Epithelial cell of proximal tubule (primary cell): Measurements from ENCODE around the gene SESN2. TPM values are rescaled to one million over a fixed set of nuclear protein-coding genes. Genes with fewer than 3 reads are reported as not detected.

Source experiments
- DNase-seq: peaks from one replicate; pipeline ENCODE4 v3.0.0-alpha.2; 2011; ENCODE audit warnings: low read depth
- H3K4me3 ChIP-seq: 2 replicates; pipeline ENCODE4 v1.5.1; 2011; ENCODE audit warnings: low read depth, mild to moderate bottlenecking, low read length
- total RNA-seq: library from RNA; depleted of rRNA; stranded (reverse); fragments of >200 nt; gene quantifications from 2 replicates; pipeline ENCODE4 v1.2.3, GENCODE V29; 2015
- TF ChIP-seq, protein P1 (sequence below): conservative IDR thresholded peaks from 2 replicates; pipeline ENCODE4 v1.5.1; 2012; ENCODE audit warnings: low read depth, mild to moderate bottlenecking, low read length

SESN2 gene
- total RNA-seq, 1 donor from 2014 or later = 18.5 TPM

DNA sequence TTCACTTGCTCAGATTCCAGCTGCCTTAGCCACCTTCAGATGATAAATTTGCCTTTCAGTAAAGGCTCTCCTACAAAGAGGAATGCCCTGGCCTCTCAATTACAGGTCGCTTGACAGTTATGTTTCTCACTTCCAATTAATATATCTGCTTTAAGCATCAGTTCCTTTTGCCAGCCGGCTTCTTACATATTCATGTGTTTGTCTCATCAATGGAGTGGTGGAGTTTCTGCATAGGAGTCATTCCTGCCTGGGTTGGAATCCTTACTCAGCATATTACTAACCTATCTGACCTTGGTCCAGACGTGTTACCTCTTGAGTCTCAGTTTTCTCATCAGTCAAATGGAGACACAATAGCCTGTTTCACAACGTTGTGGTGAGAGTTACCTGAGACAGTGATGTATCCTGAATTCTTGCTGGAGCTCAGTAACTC lies 9.4 kb upstream of the SESN2 start:
- no peak overlapping the region for H3K4me3 ChIP-seq
- DNase-seq = no peak
- TF ChIP-seq, protein P1, sequence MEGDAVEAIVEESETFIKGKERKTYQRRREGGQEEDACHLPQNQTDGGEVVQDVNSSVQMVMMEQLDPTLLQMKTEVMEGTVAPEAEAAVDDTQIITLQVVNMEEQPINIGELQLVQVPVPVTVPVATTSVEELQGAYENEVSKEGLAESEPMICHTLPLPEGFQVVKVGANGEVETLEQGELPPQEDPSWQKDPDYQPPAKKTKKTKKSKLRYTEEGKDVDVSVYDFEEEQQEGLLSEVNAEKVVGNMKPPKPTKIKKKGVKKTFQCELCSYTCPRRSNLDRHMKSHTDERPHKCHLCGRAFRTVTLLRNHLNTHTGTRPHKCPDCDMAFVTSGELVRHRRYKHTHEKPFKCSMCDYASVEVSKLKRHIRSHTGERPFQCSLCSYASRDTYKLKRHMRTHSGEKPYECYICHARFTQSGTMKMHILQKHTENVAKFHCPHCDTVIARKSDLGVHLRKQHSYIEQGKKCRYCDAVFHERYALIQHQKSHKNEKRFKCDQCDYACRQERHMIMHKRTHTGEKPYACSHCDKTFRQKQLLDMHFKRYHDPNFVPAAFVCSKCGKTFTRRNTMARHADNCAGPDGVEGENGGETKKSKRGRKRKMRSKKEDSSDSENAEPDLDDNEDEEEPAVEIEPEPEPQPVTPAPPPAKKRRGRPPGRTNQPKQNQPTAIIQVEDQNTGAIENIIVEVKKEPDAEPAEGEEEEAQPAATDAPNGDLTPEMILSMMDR = no peak

DNA sequence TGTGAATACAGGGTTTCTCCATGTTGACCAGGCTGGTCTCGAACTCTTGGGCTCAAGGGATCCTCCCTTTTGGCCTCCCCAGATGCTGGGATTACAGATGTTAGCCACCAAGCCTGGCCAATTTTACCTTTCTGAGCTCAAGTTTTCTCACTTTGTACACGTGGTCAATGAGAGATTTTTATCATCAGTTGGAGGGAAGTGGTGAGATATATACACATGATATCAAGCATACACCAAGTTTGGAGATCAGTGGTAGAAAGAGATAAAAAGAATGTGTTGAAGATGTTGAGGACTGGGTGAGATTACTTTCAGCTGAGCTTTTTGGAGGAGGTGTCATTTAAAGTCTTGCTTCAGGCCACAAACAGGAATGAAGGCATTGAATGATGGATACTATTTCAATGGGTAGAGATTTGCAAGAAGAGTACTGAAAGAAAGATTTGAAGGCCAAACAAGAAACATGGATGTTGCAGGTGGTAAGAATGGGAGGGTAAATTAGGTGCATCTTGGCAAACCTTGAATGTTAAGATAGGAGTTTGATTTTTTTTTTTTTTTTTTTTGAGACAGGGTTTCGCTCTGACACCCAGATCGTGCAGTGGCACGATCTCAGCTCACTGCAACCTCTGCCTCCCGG lies 3.0 kb upstream of the SESN2 start:
- no peak for DNase-seq
- TF ChIP-seq, protein P1 = no peak
- no peak overlapping the region for H3K4me3 ChIP-seq

DNA sequence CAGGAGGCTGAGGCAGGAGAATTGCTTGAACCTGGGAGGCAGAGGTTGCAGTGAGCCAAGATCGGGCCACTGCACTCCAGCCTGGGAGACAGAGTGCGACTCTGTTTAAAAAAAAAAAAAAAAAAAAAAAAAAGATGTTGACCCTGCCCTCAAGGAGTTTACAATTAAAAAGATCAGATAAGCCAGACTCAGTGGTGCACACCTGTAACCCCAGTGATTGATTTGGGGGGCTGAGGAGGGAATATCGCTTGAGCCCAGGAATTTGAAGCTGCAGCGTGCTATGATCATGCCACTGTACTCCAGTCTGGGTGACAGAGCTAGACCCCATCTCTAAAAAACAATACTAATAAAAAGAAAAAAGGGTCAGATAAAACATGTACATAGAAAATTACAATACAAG lies 1.6 kb upstream of the SESN2 start:
- DNase-seq = no peak
- TF ChIP-seq, protein P1 = no peak
- H3K4me3 ChIP-seq = no peak overlapping the region

DNA sequence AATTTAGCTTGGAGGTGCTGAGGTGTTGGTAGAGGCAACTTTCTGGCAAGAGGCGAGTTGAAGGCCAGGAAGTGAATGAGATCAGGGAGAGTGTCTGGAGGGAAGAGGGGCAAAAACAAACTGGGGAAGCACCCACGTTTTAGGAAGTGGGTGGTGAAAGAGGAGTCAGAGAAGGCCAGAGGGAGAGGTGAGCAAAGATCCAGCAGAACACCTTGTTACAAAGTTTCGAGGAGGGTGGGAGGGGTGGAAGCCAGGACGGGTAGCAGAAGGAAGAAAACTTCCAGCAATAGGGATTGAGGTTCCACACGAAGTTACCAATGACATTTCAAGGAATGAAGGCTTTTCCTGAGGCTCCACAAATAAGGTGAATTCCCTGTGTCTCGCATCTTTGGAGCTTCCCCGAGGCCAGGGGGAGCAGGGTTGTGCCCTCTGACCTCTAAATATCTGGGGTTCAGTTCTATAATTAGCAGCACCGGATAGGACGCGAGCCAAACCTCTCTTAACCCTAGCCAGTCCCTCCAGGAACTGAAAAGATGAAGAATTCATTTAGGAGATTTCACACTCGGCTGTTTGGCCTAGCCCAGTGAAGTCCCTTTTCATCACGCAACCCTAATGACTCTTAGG lies 578 bp upstream of the SESN2 start:
- DNase-seq = no peak
- peak overlapping the region; percentile 98 for H3K4me3 ChIP-seq
- TF ChIP-seq, protein P1 = no peak

DNA sequence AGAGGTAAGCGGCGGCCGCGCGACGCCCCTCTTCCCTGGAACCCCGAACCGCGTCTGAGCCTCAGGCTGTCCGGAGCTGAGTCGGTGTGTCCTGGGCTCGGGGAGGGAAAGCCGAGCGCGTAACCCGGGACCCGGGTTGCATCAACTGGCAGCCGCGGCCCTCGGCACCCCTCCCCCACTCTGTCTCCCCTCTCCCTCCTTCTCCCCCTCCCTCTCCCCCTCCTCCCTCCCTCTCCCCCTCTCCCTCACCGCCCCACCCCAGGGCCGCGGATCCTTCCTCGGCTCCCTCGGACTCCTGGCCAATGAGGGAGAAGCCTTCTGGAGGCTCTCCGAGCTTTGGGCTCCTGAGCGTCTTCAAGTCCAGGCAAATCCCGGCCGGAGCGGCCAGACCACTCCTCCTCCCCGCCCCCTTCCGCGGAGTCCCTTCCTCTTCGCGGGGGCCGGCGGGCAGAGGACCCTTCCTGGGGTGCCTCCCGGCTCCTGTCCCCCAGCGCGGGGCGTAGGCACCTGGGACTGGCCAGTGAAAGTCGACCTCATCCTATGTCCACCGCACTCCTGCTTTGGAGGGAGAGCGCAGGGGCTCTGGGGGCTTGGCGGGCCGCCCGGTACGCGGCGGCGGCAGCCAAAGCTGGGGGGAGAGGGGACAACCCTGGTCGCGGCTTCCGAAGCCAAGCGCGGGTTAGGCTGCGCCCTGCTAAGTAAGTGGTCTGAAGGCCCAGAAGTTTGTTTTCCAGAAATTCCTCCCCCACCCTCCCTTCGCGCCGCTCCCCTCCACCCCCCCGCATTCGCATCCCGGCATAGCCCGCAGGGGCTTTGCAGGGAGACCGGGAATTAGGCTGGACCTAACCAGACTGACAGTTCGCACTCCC lies 850 bp downstream of the SESN2 start:
- TF ChIP-seq, protein P1 = no peak
- no peak for DNase-seq
- H3K4me3 ChIP-seq = peak overlapping the region; percentile 98

DNA sequence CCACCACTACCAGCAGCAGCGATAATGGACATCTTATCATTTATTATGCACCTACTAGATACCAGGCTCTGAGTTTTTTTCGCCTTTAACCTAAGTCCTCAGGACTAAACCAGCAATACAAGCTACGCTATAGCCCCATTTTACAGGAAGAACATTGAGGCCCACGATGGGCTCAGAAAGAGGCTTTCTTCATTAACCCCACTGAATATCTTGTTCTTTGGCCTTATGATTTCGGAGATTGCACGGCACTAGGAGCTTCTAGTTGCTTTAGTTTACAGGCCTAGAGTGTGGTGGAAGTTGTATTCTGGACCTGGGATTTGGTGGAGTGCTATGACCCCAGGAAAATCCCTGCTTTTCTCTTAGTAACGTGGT lies 1.5 kb downstream of the SESN2 start:
- TF ChIP-seq, protein P1 = no peak
- no peak for DNase-seq
- peak overlapping the region; percentile 98 for H3K4me3 ChIP-seq
